NCI-H1436 treated with DMSO at 0.1 percent for 48 hours (cell line): ENCODE data around the gene ILK.
A peak's percentile ranks its signal among the peaks of the same experiment; 100 is the strongest.

Experiments used
- DNase-seq: peaks from one replicate; lab custom pipeline; 2025; lab: John Stamatoyannopoulos, UW

Gene ILK

GRCh38 chr11:6603287-6604080, at the start of gene ILK, which contains the start of gene RRP8:
ILK (plus strand) TSS chr11:6603774; CDS start chr11:6604272, 498 bp downstream.
RRP8 (minus strand) TSS chr11:6603616; CDS start chr11:6603502, 114 bp downstream.
- peak; percentile 22 for DNase-seq

- no peak for DNase-seq
Measured at GRCh38 chr11:6554828-6555706, 48.5 kb upstream of the ILK start.

GRCh38 chr11:6556139-6556949, 47.2 kb upstream of the ILK start:
- no peak for DNase-seq

GRCh38 chr11:6557063-6557462, 46.5 kb upstream of the ILK start:
- no peak for DNase-seq

GRCh38 chr11:6557761-6558674, 45.6 kb upstream of the ILK start:
- DNase-seq = no peak

GRCh38 chr11:6559369-6559768, 44.2 kb upstream of the ILK start:
- DNase-seq = no peak

GRCh38 chr11:6561288-6561687, 42.3 kb upstream of the ILK start:
- no peak for DNase-seq

- DNase-seq = no peak
Measured at GRCh38 chr11:6563121-6563619, 40.4 kb upstream of the ILK start.

GRCh38 chr11:6563667-6564066, 39.9 kb upstream of the ILK start:
- no peak for DNase-seq

- no peak for DNase-seq
Measured at GRCh38 chr11:6565325-6565724, 38.2 kb upstream of the ILK start.

- no peak for DNase-seq
Measured at GRCh38 chr11:6565988-6566703, 37.4 kb upstream of the ILK start.

- DNase-seq = no peak
Measured at GRCh38 chr11:6566704-6567370, 36.7 kb upstream of the ILK start.

GRCh38 chr11:6567371-6567745, 36.2 kb upstream of the ILK start:
- DNase-seq = no peak

- DNase-seq = no peak
Measured at GRCh38 chr11:6568191-6568918, 35.2 kb upstream of the ILK start.

GRCh38 chr11:6569706-6570105, 33.9 kb upstream of the ILK start:
- DNase-seq = no peak

- no peak for DNase-seq
Measured at GRCh38 chr11:6570691-6571427, 32.7 kb upstream of the ILK start.

GRCh38 chr11:6571434-6572008, 32.1 kb upstream of the ILK start:
- no peak for DNase-seq

GRCh38 chr11:6572215-6572614, 31.4 kb upstream of the ILK start:
- no peak for DNase-seq
